ENCODE measurements around the gene PRAC2. TPM values are rescaled to one million over a fixed set of nuclear protein-coding genes. Genes with fewer than 3 reads are reported as not detected.

PRAC2 gene
- total RNA-seq, 1 donor from 2014 or later = not detected

- no peak for FAIRE-seq
- Histone ChIP-seq H3K27me3 (ENCODE audit: control insufficient read depth, insufficient read depth, low read length) (peaks cover 85% of the 10 kb centered on the region), H3K4me3 (ENCODE audit: low read depth, low read length) (no peak overlapping the region), H3K36me3 (ENCODE audit: control insufficient read depth, insufficient read depth, low read length) (no peaks in the 10 kb centered on the region)
- no peak for DNase-seq (ENCODE audit: low read depth)
- TF ChIP-seq CTCF (IDR thresholded peaks at IDR 0.05; ENCODE audit: insufficient read depth, low read length, severe bottlenecking) = no peak
Measured at GRCh38 chr17:48726916-48727286, 3.9 kb downstream of the PRAC2 start.

GRCh38 chr17:48727415-48728175 is 4.6 kb downstream of the PRAC2 start:
- Histone ChIP-seq H3K4me3 (ENCODE audit: low read depth, low read length) (no peak overlapping the region), H3K36me3 (ENCODE audit: control insufficient read depth, insufficient read depth, low read length) (no peaks in the 10 kb centered on the region), H3K27me3 (ENCODE audit: control insufficient read depth, insufficient read depth, low read length) (peaks cover 83% of the 10 kb centered on the region)
- DNase-seq (ENCODE audit: low read depth) (no peak), FAIRE-seq (no peak)
- TF ChIP-seq CTCF (IDR thresholded peaks at IDR 0.05; ENCODE audit: insufficient read depth, low read length, severe bottlenecking) = no peak

- DNase-seq (ENCODE audit: low read depth) (no peak), FAIRE-seq (no peak)
- no peaks in the 10 kb centered on the region for H3K36me3 ChIP-seq (ENCODE audit: control insufficient read depth, insufficient read depth, low read length)
- H3K27me3 ChIP-seq (ENCODE audit: control insufficient read depth, insufficient read depth, low read length) = peaks cover 83% of the 10 kb centered on the region
- TF ChIP-seq CTCF (IDR thresholded peaks at IDR 0.05; ENCODE audit: insufficient read depth, low read length, severe bottlenecking) = no peak
- no peak within 1 kb of the TSS for H3K4me3 ChIP-seq (ENCODE audit: low read depth, low read length)
Measured at GRCh38 chr17:48728232-48729231, 5.5 kb downstream of the PRAC2 start, which contains the start of gene HOXB13. TSS of gene HOXB13 (minus strand) at chr17:48728750. CDS start at chr17:48728593, 157 bp downstream.

- FAIRE-seq = no peak
Measured at GRCh38 chr17:48729335-48730239, 6.6 kb downstream of the PRAC2 start.

More at GRCh38 chr17:48729335-48730239, 6.6 kb downstream of the PRAC2 start:
- Histone ChIP-seq H3K4me3 (ENCODE audit: low read depth, low read length) (no peak overlapping the region), H3K36me3 (ENCODE audit: control insufficient read depth, insufficient read depth, low read length) (no peaks in the 10 kb centered on the region), H3K27me3 (ENCODE audit: control insufficient read depth, insufficient read depth, low read length) (peaks cover 83% of the 10 kb centered on the region)
- no peak for TF ChIP-seq CTCF (IDR thresholded peaks at IDR 0.05; ENCODE audit: insufficient read depth, low read length, severe bottlenecking)
- DNase-seq (ENCODE audit: low read depth) = no peak
